ENCODE results near the gene FBXL14. TPM values are rescaled to one million over a fixed set of nuclear protein-coding genes. Genes with fewer than 3 reads are reported as not detected.
A peak's percentile ranks its signal among the peaks of the same experiment; 100 is the strongest.

FBXL14 gene
- total RNA-seq, 1 donor from 2014 or later = 21.6 TPM

DNA sequence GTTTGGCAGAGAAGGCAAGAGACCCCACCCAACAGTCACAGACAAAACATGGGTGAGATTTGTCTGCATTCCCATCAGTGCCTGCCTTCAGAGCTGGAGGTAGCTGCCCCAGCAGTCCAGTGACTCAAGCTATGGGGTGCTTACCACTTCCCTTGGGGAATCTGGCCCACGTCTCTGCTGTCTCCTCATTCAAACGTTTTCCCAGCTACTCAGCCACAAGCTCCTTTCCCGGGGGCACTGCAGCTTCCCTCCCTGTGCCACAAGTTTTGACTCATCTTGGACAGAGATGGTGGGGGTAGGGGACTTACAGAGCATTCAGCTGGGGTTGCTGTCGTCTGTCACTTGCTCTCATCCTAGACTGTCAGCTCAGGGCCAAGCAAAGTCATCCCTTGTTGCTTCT, 66.6 kb downstream of the FBXL14 start:
- ChIA-PET POLR2A (no interaction called here), CTCF (no interaction called here)
- Mint-ChIP-seq H3K36me3 (ENCODE audit: low read depth) (no peaks in the 10 kb centered on the region), H3K9me3 (peaks cover 2% of the 10 kb centered on the region), H3K4me3 (no peak overlapping the region), H3K4me1 (peaks cover 27% of the 10 kb centered on the region), H3K27me3 (peaks cover 52% of the 10 kb centered on the region), H3K27ac (no peak overlapping the region)
- DNase-seq (no peak), ATAC-seq (ENCODE audit: low read depth) (no peak)
- intact Hi-C loops (cut with micrococcal nuclease) = no loop called here
- TF ChIP-seq, protein P1, sequence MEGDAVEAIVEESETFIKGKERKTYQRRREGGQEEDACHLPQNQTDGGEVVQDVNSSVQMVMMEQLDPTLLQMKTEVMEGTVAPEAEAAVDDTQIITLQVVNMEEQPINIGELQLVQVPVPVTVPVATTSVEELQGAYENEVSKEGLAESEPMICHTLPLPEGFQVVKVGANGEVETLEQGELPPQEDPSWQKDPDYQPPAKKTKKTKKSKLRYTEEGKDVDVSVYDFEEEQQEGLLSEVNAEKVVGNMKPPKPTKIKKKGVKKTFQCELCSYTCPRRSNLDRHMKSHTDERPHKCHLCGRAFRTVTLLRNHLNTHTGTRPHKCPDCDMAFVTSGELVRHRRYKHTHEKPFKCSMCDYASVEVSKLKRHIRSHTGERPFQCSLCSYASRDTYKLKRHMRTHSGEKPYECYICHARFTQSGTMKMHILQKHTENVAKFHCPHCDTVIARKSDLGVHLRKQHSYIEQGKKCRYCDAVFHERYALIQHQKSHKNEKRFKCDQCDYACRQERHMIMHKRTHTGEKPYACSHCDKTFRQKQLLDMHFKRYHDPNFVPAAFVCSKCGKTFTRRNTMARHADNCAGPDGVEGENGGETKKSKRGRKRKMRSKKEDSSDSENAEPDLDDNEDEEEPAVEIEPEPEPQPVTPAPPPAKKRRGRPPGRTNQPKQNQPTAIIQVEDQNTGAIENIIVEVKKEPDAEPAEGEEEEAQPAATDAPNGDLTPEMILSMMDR (IDR thresholded peaks at IDR 0.05) = no peak

DNA sequence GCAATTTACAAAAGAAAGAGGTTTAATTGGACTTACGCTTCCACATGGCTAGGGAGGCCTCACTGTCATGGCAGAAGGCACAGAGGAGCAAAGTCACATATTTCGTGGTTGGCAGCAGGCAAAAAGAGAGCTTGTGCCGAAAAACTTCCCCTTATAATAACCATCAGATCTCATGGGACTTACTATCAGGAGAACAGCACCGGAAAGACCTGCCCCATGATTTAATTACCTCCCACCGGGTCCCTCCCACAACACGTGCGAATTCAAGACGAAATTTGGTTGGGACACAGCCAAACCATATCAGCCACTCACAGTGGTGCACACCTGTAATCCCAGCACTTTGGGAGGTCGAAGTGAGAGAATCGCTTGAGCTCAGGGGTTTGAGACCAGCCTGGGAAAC, 68.5 kb downstream of the FBXL14 start:
- CTCF ChIA-PET = no interaction called here
- H3K36me3 Mint-ChIP-seq (ENCODE audit: low read depth) = no peaks in the 10 kb centered on the region
- no peak for DNase-seq
- H3K27ac Mint-ChIP-seq = peak overlapping the region; percentile 36
- intact Hi-C loops (cut with micrococcal nuclease) = no loop called here
- peak overlapping the region; percentile 29 for H3K4me3 Mint-ChIP-seq
- peaks cover 44% of the 10 kb centered on the region for H3K27me3 Mint-ChIP-seq
- H3K9me3 Mint-ChIP-seq = peaks cover 2% of the 10 kb centered on the region
- peaks cover 14% of the 10 kb centered on the region for H3K4me1 Mint-ChIP-seq
- POLR2A ChIA-PET = interaction anchor here (0.7 to 0.9 kb wide), 2 partner anchors 9 to 194 kb away, joined by 5 to 6 read pairs; no protein-coding TSS in a partner anchor
- peak; percentile 60 for ATAC-seq (ENCODE audit: low read depth)
- TF ChIP-seq, protein P1 (IDR thresholded peaks at IDR 0.05) = no peak

DNA sequence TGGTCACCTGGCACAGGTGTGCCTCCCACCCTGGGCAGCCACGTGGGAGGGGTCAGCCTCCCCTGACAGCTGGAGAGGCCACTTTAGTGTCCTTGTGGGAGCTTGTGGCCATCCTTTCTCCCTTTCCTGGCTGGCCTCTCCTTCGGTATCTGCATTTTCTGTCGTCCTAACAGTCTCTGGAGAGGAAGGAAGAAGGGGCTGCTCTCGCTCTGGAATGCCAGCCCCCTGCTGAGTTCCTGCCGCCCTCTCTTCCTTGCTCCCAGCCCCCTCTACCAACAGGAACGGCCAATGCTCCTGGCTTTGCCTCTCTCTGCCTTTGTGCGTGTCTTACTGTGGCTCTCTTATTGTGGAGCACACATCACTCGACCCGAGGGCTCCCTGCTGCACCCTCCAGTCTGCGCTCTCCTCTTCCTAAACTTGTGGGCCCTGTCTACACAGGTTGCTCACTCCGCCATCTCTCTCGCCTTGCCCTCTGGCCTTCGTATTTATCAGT, 70.8 kb downstream of the FBXL14 start:
- peaks cover 42% of the 10 kb centered on the region for H3K27me3 Mint-ChIP-seq
- peaks cover 10% of the 10 kb centered on the region for H3K4me1 Mint-ChIP-seq
- peaks cover 2% of the 10 kb centered on the region for H3K9me3 Mint-ChIP-seq
- no peaks in the 10 kb centered on the region for H3K36me3 Mint-ChIP-seq (ENCODE audit: low read depth)
- no peak for ATAC-seq (ENCODE audit: low read depth)
- intact Hi-C loops (cut with micrococcal nuclease) = no loop called here
- DNase-seq = no peak
- no peak overlapping the region for H3K4me3 Mint-ChIP-seq
- POLR2A ChIA-PET = no interaction called here
- TF ChIP-seq, protein P1 (IDR thresholded peaks at IDR 0.05) = no peak
- no peak overlapping the region for H3K27ac Mint-ChIP-seq
- CTCF ChIA-PET = no interaction called here

DNA sequence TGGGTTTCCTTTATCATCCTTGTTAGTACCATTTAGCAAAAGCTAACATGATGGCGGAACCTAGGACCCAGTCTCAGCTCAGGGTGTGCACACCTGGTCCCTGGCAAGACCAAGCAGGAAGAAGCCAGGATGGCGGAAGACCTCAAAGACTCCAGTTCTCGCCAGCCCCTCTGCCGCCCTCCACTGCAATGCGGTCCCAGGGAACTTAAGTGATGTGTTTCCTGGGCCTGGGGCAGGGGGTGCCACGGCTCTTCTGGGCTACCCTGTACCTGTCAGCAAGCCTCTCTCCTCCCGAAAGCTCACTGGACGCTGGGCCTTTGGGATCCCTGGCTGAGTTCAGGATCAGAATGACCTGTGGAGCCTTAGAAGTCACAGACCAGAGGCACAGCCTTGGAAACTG, 71.3 kb downstream of the FBXL14 start:
- Mint-ChIP-seq H3K9me3 (peaks cover 2% of the 10 kb centered on the region), H3K27ac (no peak overlapping the region), H3K4me1 (peaks cover 10% of the 10 kb centered on the region), H3K4me3 (no peak overlapping the region), H3K36me3 (ENCODE audit: low read depth) (no peaks in the 10 kb centered on the region), H3K27me3 (peaks cover 42% of the 10 kb centered on the region)
- intact Hi-C loops (cut with micrococcal nuclease) = no loop called here
- TF ChIP-seq, protein P1 (IDR thresholded peaks at IDR 0.05) = no peak
- ATAC-seq (ENCODE audit: low read depth) (no peak), DNase-seq (no peak)
- ChIA-PET CTCF (no interaction called here), POLR2A (no interaction called here)

DNA sequence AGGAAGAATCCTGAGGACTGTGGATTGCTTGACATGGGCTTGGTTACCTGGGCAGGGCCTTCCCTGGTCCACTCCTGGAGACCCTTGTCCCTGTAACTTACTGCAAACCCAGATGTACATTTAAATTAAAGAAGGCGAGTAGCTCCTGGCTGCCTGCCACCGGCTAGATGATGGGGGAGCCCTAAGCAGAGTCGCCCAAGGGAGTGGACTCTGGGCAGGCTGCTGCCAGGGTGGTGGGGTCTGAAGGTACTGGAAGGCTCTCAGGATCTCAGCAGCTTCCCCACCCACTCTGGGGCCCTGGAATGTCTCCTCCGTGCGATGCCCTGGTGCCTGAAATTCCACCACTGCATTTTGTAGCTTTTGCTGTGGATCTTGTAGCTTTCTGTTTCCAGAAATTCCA, 74.7 kb downstream of the FBXL14 start:
- Mint-ChIP-seq H3K9me3 (peaks cover 3% of the 10 kb centered on the region), H3K36me3 (ENCODE audit: low read depth) (no peaks in the 10 kb centered on the region), H3K4me1 (no peaks in the 10 kb centered on the region), H3K27ac (no peak overlapping the region), H3K4me3 (no peak overlapping the region), H3K27me3 (peaks cover 24% of the 10 kb centered on the region)
- ChIA-PET CTCF (no interaction called here), POLR2A (no interaction called here)
- intact Hi-C loops (cut with micrococcal nuclease) = no loop called here
- TF ChIP-seq, protein P1 (IDR thresholded peaks at IDR 0.05) = no peak
- DNase-seq = no peak
- ATAC-seq (ENCODE audit: low read depth) = no peak

All from activated B cell treated with CpG ODN at 0.5 μM for 24 hours (primary cell).